ENCODE data around the gene ZNF483. TPM values are rescaled to one million over a fixed set of nuclear protein-coding genes. Genes with fewer than 3 reads are reported as not detected.

The ZNF483 gene
- total RNA-seq (1 to 10 TPM; 2.6 to 8.0 (median 6.0) TPM), polyA plus RNA-seq (1 to 10 TPM; 1.1 to 2.0 TPM)

- no peak for FAIRE-seq
- H3K27ac ChIP-seq: peak within 1 kb of the TSS in 3 of 4 donors; percentile 27 to 52 (median 51)
These were observed at the start of gene ZNF483 for GRCh38 chr9:111525056-111525977. ZNF483 (plus strand) TSS chr9:111525179; CDS start chr9:111527396, 2,217 bp downstream.

GRCh38 chr9:111475195-111475594, 49.8 kb upstream of the ZNF483 start:
- FAIRE-seq: no peak
- 59 to 63% methylated on average over 2 of the region's 2 CpGs for WGBS, 2 donors
- H3K4me3 ChIP-seq: no peak overlapping the region
- H3K27ac ChIP-seq: no peak overlapping the region
- no peak for ATAC-seq
- intact Hi-C loops (cut with DNase I): no loop called here
- TF ChIP-seq CTCF (IDR thresholded peaks at IDR 0.05): no peak
- H3K36me3 ChIP-seq: no peaks in the 10 kb centered on the region
- H3K27me3 ChIP-seq: no peaks in the 10 kb centered on the region
- H3K9me3 ChIP-seq: no peaks in the 10 kb centered on the region
- no peak for DNase-seq
- H3K4me1 ChIP-seq: peaks cover 0 to 9% (median 5%) of the 10 kb centered on the region in 3 donors

More at GRCh38 chr9:111525056-111525977, at the start of gene ZNF483:
- WGBS, 2 donors: 1% methylated on average over 66 of the region's 66 CpGs
- H3K4me1 ChIP-seq: peaks cover 0 to 5% (median 0%) of the 10 kb centered on the region in 3 donors
- H3K36me3 ChIP-seq: no peaks in the 10 kb centered on the region
- intact Hi-C loops (cut with DNase I): no loop called here
- DNase-seq (peak; percentile 56 to 92 (median 80)), ATAC-seq (peak; percentile 87 to 93 (median 91))
- no peak for TF ChIP-seq CTCF (IDR thresholded peaks at IDR 0.05)
- peak within 1 kb of the TSS; percentile 55 to 87 (median 72) for H3K4me3 ChIP-seq
- H3K9me3 ChIP-seq: no peaks in the 10 kb centered on the region
- H3K27me3 ChIP-seq: no peaks in the 10 kb centered on the region

GRCh38 chr9:111477677-111478076, 47.3 kb upstream of the ZNF483 start:
- DNase-seq: no peak
- Histone ChIP-seq H3K9me3 (no peaks in the 10 kb centered on the region), H3K36me3 (no peaks in the 10 kb centered on the region), H3K4me1 (peaks cover 4 to 9% (median 5%) of the 10 kb centered on the region in 3 donors), H3K27me3 (no peaks in the 10 kb centered on the region), H3K27ac (no peak overlapping the region), H3K4me3 (no peak overlapping the region)
- FAIRE-seq: no peak
- intact Hi-C loops (cut with DNase I): no loop called here
- TF ChIP-seq CTCF (IDR thresholded peaks at IDR 0.05): no peak
- ATAC-seq: no peak
- 95% methylated on average over 3 of the region's 3 CpGs for WGBS, 2 donors

GRCh38 chr9:111481885-111482636, 42.9 kb upstream of the ZNF483 start:
- ATAC-seq (peak in 2 of 4 donors; percentile 11 to 14), DNase-seq (no peak)
- peak overlapping the region; percentile 89 to 96 (median 92) for H3K27ac ChIP-seq

More at GRCh38 chr9:111481885-111482636, 42.9 kb upstream of the ZNF483 start:
- H3K4me3 ChIP-seq: peak overlapping the region; percentile 63 to 85 (median 81)
- no peaks in the 10 kb centered on the region for H3K36me3 ChIP-seq
- H3K27me3 ChIP-seq: no peaks in the 10 kb centered on the region
- no peaks in the 10 kb centered on the region for H3K9me3 ChIP-seq
- H3K4me1 ChIP-seq: peaks cover 0 to 10% (median 0%) of the 10 kb centered on the region in 3 donors
- WGBS, 2 donors: 14 to 15% methylated on average over 13 of the region's 13 CpGs
- TF ChIP-seq CTCF (IDR thresholded peaks at IDR 0.05): no peak
- no peak for FAIRE-seq
- intact Hi-C loops (cut with DNase I): no loop called here
